ENCODE results near the gene LRRC28.

The LRRC28 gene

GRCh38 chr15:99257107-99257750 lies 5.9 kb downstream of the LRRC28 start:
- H3K4me3 ChIP-seq (ENCODE audit: low read depth, low read length), result no peak overlapping the region
- DNase-seq (ENCODE audit: low read depth), result no peak
- in situ Hi-C loops (cut with HindIII; ENCODE audit: low sequenced_read_pairs), result loop anchor here (5.0 kb wide), 1 partner anchor 60 kb away; no protein-coding TSS in a partner anchor
- no peak for TF ChIP-seq CTCF (IDR thresholded peaks at IDR 0.05; ENCODE audit: low read depth, low read length, missing control alignments)

- TF ChIP-seq CTCF (IDR thresholded peaks at IDR 0.05; ENCODE audit: low read depth, low read length, missing control alignments), result no peak
- in situ Hi-C loops (cut with HindIII; ENCODE audit: low sequenced_read_pairs), result no loop called here
- no peak for DNase-seq (ENCODE audit: low read depth)
- no peak overlapping the region for H3K4me3 ChIP-seq (ENCODE audit: low read depth, low read length)
Observed at GRCh38 chr15:99264125-99264524, 12.8 kb downstream of the LRRC28 start.

GRCh38 chr15:99265541-99266070 lies 14.3 kb downstream of the LRRC28 start:
- no peak for DNase-seq (ENCODE audit: low read depth)
- in situ Hi-C loops (cut with HindIII; ENCODE audit: low sequenced_read_pairs), result no loop called here
- H3K4me3 ChIP-seq (ENCODE audit: low read depth, low read length), result no peak overlapping the region
- TF ChIP-seq CTCF (IDR thresholded peaks at IDR 0.05; ENCODE audit: low read depth, low read length, missing control alignments), result no peak

- no peak for DNase-seq (ENCODE audit: low read depth)
- in situ Hi-C loops (cut with HindIII; ENCODE audit: low sequenced_read_pairs), result no loop called here
Observed at GRCh38 chr15:99267957-99268356, 16.7 kb downstream of the LRRC28 start.

GRCh38 chr15:99268431-99268830 lies 17.1 kb downstream of the LRRC28 start:
- TF ChIP-seq CTCF (IDR thresholded peaks at IDR 0.05; ENCODE audit: low read depth, low read length, missing control alignments), result no peak
- in situ Hi-C loops (cut with HindIII; ENCODE audit: low sequenced_read_pairs), result no loop called here
- H3K4me3 ChIP-seq (ENCODE audit: low read depth, low read length), result no peak overlapping the region
- no peak for DNase-seq (ENCODE audit: low read depth)

More at GRCh38 chr15:99267957-99268356, 16.7 kb downstream of the LRRC28 start:
- no peak for TF ChIP-seq CTCF (IDR thresholded peaks at IDR 0.05; ENCODE audit: low read depth, low read length, missing control alignments)
- no peak overlapping the region for H3K4me3 ChIP-seq (ENCODE audit: low read depth, low read length)

- in situ Hi-C loops (cut with HindIII; ENCODE audit: low sequenced_read_pairs), result no loop called here
- DNase-seq (ENCODE audit: low read depth), result no peak
Observed at GRCh38 chr15:99273801-99274200, 22.5 kb downstream of the LRRC28 start.

More at GRCh38 chr15:99273801-99274200, 22.5 kb downstream of the LRRC28 start:
- no peak overlapping the region for H3K4me3 ChIP-seq (ENCODE audit: low read depth, low read length)
- TF ChIP-seq CTCF (IDR thresholded peaks at IDR 0.05; ENCODE audit: low read depth, low read length, missing control alignments), result no peak

All from astrocyte of the cerebellum (primary cell).